Hepatocyte (in vitro differentiated cells): ENCODE measurements around the gene KRT76.

ENCODE experiments used
- CTCF ChIP-seq: fragments of 200-600 bp; sonication (generic); IDR thresholded peaks from 2 replicates; pipeline ENCODE4 v1.5.1; 2016; ENCODE audit warnings: antibody characterized with exemption, mild to moderate bottlenecking; ENCODE audit not compliant: poor library complexity
- EZH2 ChIP-seq: fragments of 200-600 bp; sonication (generic); IDR thresholded peaks from 2 replicates; pipeline ENCODE4 v1.6.1; 2016; ENCODE audit warnings: antibody characterized with exemption, mild to moderate bottlenecking, borderline replicate concordance
- EZH2phosphoT487 ChIP-seq: fragments of 200-600 bp; sonication (generic); IDR thresholded peaks from one replicate; pipeline ENCODE4 v1.6.1; 2018; ENCODE audit warnings: antibody characterized with exemption, mild to moderate bottlenecking, low read depth, moderate library complexity; ENCODE audit not compliant: unreplicated experiment, severe bottlenecking

- TF ChIP-seq CTCF (no peak), EZH2 (no peak), EZH2phosphoT487 (no peak)
Observed at GRCh38 chr12:52740584-52740983, 36.6 kb downstream of the KRT76 start.
